Fibroblast of the conjunctiva (primary cell): ENCODE measurements around the gene LSAMP.
"Not testable (repeated sequence)": the region's sequence is repeated elsewhere in the genome, so short reads cannot be mapped to it uniquely, and the experiment has no call there.

Source experiments
- DNase-seq: peaks from one replicate; pipeline ENCODE4 v3.0.0-alpha.2; 2010; ENCODE audit warnings: low read depth

Gene LSAMP

DNA sequence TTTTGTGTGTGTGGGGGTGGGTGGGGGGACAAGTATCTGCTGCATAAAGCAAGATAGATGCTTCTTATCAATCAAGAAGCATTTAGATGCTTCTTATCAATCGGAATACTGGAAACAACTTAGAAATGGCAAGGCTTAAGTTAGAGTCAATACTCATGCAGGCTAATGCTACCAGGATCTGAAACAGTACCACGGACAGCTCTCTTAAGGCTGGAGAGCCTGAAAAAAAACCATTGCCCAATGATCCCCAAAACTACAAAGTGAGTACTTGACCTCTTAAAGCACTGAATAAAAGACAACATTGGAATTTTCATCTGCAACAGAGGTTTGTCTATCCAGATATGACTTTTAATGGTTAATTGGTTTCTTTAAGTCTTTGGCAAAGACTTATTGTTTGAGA is 559.7 kb downstream of the LSAMP start:
- DNase-seq: no peak

DNA sequence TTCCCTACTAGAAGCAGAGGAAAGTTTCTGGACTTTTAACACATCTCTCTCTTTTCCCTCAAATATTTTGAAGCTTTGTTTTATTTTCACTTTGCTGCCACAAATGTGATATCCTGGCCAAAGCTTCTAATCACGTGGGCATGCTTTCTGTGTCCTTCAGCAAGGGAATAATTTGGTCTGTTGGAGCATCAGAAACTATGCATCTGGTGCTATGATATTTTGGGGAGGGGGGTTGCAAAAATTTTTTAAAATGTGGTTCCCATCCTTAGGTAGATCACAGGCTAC is 567.7 kb downstream of the LSAMP start:
- DNase-seq: no peak

DNA sequence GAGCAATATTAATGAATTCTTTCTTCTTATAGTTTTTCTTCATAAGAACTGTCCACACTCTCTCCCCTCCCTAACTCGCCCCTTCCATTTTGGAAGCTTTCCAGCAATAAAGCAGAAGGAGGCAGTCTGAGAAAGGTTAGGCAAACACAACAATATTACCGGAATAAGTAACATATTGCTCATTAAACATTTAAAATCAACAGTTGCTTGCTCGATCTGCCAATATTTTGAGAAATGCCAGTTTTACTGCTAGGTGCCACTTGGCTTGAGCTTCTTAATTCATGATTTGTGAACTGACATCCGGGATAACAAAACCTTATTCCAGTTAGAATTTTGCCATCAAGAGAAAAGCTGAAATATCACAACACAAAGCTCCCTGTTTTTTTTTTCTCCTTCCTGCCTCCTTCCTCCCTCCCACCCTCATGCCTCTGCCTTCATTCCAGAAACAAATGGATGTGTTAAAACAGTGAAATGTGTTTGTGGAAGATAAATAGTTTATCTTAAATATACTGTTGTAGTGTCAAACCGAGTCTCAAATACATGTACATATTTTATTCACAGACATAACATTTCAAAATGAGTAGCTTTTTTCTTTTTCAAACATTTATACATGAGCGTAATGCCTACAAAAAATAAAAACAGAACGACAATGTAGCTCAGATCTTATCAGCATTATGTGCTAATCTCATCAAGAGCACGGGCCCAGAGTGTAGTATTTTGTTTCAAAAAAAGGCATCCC is 568.2 kb downstream of the LSAMP start:
- no peak for DNase-seq

DNA sequence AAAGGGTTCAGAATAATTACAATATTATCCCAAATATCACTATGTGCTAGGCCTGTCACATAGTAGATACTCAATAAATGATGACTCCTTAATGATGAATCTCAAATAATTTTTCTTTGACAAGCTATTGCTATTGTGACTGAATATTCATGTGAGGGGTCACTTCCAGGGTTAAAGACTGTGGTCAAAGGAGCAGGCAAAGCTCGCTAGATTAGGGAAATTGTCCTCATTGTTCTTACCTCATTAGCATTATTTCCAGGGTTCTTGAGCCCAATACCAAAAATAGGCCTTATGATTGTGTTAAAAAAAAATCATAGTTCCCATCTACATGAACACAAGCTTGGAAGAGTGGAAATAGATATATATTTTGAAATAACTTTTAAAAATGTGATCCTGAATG is 569.8 kb downstream of the LSAMP start:
- DNase-seq: no peak

DNA sequence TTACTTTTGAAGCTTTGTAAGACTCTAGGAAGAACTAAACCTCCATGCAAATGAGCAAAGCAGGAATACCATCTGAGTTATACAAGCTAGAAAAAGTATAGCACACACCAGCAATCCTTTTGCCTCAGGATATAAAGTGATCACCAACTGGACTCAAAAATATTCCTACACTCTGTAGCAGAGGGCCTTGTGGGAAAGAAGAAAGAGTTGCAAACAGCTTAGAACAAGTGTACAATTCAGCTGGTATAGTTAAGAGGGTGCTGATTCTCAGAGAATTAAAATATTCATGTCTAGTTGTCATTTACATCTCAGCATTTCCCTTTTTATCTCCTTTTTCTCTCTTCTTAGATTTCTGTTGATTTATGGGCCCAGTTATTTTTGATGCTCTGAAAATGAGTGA is 573.6 kb downstream of the LSAMP start:
- no peak for DNase-seq

DNA sequence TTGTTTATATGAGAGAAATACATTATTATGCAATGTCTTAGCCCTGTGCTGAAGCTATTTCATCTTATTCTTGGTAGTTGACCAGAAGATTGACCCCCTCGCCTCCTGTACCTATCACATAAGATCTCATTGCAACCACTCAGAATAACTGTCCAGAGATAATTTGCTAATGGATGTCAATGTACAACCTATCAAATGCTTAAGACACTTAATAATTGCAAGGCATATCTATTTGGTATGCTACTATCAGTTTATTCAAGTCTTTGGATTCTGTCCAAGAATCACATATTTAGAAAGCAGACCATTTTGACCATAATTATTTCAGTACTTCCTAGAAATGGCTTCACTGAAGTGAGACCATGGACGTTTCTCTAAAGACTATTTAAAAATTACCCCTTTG is 580.4 kb downstream of the LSAMP start:
- DNase-seq: no peak

DNA sequence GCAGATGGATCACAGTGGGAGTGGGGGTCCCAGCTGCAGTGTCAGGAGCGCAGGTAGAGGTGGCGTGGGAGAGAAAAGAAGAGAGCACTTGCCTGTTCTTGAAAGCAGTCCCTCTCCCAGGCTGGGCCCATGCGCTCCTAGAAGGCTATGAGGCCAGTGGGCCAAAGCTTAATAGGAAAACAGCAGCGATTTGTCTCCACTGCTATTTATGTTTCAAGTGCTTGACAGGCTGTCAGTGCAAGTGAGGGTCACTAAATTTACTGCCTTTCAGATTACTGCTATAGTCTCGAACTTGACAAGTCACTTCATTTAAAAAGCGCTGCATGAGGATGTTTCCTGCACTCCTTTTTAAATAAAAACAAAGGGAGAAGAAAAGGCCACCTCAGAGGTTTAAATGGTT is 582.4 kb downstream of the LSAMP start:
- no peak for DNase-seq

DNA sequence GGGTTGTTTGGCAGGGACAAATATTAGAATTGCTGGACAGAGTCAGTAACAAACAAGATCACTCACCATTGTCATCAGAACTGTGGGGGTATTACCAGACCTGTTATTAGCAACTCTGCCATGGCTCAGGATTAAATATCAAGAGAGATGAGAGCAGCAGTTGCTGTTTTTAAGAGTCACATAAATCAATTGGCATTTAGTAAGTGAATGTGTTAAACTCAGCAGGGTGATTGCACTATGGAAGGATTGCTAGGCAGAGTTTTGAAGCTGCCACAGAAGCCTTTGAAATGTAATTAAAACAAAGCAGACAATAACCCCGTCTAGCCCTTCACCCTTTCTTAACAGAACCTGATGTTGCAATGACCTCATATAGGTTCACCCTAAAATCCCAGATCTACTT is 583.2 kb downstream of the LSAMP start:
- DNase-seq: no peak

DNA sequence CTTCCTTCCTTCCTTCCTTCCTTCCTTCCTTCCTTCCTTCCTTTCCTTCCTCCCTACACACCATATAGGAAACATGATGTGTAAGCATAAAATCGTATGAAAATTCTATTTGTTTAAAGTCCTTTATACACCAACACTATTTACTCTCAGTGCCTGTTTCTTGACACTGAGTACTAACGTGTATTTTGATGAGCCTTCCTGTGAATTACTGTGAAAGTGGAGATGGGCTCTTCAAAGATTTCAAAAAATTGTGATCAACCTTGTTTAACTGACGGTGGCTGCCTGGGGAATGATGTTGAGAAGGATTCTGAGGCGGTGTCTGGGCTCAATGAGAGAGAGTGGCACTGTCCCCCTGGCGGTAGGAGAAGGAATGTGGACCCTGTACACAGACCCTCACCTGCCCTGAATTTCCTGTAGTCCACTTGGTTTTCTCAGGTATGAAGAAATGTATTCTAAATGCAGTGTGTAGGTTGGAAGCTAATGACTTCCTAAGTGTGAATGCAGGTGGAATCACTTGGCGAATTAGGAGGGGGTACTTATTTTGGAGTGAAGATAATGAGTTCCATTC is 584.0 kb downstream of the LSAMP start:
- DNase-seq: no peak

DNA sequence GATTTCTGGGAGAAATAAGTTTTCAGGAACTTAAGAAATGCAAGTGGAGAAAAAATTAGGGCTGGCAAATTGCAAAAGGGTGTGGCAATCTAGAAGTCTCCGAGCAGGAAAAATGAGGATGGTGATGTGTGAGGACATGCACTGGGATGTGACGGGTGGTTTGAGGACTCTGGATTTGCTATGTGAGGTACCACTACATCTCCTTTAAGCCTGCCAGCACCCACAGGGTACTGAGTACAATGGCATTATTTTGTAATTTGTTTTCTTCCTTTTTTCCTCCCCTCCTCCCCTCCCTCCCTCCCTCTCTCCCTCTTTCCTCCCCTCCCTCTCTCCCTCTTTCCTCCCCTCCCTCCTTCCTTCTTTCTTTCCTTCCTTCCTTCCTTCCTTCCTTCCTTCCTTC is 584.5 kb downstream of the LSAMP start:
- DNase-seq: no peak

DNA sequence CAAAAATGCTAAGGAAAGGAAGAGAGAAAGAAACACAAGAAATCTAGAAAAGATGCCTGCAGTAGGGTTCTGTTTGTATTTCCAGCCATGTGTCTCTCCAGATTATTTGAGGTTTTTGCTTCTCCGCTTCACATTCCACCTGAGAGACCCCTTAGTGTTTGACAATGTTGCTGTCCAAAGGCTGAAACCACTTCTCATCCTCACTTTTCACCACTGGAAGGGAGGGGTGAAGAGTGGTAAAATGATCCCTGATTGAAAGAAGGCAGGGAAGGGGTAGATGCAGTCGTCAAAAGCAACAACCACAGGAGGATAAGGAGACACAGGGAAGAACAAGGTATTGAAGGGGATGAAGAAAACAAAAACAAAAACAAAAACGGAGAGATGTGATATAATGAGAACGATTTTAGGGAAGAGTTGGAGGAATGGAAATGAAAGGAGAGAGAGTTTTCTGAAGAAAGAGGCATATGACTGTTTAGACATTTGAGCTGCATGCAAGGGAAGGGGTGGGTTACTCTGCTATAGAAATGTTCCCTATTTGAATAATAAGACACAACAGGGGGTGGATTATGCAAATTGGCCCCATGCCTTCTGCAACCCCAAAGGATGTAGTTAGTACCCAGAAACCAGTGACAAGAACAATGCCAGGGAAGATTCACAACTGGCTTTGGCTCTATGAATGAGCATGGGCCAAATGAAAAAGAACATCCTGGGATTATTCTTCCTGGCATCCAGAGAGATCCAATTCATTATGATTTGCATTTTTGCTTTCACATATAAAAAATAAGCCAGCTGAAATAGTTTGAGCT is 586.1 kb downstream of the LSAMP start:
- no peak for DNase-seq

DNA sequence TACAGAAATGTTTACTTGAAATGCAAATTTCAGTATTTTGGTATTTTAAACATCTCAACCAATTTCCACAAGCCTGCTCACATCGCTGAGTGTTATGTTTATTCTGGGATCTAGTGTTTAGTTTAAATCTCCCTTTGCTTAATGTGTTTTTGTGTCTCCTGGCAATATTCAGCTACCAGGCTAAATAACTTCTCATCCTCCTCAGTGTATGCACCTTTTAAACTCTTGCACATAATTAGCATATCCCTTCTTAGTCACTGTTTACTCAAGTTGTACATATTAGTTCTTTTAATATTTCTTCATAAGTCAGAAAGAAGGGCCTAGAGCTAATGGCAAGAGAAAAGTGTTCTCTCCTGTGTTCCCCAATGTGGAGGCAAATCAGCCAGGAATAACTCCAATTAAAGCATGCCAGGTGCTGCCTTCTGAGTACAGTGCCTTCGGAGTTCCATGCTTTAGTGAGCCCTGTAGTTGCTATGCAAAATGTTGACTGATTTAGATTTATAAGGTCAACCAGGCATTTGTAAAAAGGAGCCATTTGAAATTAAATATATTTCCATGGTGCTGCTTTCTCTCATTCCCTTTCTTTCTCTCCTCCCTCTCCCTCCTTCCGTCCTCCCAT is 587.7 kb downstream of the LSAMP start:
- no peak for DNase-seq

DNA sequence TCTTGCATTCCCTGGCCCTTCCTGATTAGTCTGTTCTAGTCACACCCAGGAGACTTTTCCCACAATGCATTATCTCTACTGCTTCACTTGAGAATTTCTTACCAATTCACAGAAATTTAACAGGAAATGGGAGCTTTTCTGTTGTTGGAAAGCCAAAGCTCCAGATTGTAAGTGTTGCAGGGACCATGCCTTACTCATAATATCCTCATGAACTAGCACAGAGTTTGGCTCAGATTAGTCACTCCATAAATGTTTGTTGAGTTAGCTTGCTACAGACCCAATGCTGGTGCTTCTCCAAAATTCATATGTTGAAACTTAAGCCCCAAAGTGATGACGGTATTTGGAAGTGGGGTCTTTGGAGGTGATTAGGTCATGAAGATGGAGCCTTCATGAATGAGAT is 589.4 kb downstream of the LSAMP start:
- DNase-seq: no peak

DNA sequence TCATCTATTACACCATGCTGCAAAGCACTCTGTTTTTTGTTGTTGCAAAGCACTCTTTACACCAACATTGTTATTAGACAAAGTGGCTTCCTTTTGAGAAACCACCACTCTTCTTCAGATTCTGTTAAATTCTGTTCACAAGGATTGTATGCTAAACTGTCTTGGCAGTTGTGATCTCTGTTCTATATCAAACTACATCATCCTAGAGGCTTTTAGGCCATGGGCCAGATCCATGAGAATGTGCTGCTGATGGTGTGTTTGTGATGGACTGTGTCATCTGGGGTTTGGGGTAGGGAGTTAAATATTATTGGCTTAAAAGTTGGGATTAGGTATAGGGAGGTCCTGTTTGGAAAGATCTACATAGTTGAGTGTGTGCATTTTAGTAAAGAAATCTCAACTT is 592.2 kb downstream of the LSAMP start:
- DNase-seq: no peak

DNA sequence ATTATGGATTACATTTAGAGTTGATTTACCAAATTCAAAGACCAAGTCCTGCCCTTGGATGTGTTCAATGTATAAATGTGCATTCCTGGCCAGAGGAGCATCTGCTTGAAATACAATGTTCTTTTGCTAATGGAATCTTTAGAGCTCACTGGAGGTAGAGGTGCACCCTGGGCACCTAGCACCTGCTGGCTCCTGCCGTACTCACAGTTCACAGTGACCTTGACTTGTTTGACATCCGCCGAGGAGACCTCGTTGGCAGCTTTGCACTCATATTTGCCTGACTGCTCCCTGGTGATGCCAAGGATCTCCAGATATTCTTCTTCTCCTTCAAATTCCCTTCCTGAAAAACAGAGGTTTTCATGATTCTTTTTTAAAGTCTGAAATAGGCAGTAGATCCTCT is 593.0 kb downstream of the LSAMP start:
- no peak for DNase-seq

DNA sequence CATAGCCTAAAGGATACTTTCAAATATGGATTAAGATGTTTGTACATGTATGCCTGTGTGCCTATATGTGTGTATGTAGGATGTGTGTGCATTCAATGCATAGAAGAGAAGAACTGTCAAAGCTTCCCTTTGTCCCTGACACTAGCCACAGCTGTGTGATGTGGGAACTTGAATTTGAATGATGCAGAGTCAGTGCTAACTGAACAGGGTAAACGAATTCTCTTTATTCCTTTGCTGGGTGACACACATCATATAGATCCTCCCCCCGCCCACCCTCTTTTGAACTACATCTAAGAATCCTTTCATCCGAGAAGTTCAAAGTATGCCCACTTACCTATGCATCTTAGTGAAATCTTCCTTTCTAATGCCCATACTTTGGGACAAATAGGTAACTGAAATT is 593.7 kb downstream of the LSAMP start:
- no peak for DNase-seq

DNA sequence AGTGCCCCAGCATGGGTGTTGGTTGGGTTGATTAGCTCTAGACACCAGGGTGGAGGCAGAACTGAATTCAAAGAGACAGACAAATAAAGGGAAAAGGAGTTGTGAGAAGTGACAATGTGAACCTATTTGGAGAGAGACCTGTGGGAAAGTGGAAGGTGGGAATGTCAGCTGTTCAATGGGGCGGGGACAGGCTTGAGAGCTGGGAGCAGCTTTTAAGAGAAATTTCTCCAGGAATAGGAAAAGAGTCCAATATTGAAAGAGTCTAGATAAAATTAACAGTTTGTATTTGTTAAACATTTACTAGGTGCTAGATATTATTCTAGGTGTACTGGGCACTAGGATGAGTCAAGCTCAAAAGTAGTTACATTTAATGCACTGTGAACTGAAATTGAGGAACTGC is 596.6 kb downstream of the LSAMP start:
- no peak for DNase-seq

DNA sequence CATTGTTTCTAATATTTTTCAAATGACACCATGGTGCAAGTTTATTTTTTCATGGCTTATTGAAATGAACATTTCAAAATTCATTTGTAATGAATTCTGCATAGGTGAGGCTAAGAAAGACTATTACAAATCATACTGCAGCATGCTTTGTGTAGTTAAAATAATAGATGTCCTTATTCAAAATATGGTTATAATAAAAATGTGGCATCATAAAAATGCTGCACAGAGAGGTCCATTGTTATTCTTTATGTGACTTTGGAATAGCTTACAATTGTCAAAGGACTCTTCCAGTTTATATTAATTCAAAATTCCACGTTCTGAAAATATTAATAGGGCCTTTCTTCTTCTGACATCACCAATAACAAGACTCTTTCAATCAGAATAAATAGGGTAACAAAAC is 599.3 kb downstream of the LSAMP start:
- no peak for DNase-seq

DNA sequence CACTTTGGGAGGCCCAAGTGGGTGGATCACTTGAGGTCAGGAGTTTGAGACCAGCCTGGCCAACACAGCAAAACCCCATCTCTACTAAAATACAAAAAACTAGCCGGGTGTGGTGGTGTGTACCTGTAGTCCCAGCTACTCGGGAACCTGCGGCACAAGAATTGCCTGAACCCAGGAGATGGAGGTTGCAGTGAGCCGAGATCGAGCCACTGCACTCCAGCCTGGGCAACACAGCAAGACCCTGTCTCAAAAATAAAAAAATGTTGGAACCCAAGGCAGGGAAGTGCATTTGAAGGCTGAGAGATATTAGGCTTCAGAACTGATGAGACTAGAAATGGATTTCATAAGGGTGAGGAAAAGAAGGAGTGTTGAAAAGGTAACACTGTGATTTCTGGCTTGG is 600.6 kb downstream of the LSAMP start:
- DNase-seq: not testable (repeated sequence)

DNA sequence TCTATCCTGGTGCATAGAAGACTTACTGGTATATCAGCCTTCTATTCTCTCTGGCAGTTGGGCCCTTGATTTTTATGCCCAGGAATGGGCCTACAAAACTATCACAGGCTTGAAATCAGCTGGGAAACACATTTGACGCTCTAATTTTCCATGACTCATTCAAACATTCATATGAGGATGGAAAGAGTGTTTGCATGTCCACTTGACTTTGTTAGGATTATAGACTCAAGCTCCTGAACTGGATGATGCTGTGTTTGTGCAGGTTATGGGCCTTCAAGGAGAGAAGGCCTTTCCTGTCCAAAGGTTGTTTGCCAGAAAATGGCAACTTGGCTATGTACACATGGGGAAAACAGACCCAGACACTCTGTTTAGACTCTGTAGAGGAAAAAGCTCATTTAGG is 602.1 kb downstream of the LSAMP start:
- DNase-seq: no peak

DNA sequence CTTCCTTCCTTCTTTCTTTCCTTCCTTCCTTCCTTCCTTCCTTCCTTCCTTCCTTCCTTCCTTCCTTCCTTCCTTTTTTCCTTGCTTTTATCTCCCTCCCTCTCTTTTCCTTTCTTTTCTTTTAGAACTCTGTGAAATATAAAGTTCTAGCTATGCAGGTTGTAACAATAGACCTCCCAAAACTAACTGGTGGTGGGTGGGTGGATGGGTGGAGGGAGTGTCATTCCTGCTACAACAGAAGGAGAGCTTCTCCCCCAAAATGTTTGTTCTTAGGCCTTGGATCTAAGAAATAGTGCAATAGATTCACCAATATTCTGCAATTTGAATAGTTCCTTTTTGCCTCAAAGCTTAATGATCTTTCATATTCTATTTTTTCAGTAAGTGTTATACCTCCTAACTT is 606.0 kb downstream of the LSAMP start:
- DNase-seq: no peak

DNA sequence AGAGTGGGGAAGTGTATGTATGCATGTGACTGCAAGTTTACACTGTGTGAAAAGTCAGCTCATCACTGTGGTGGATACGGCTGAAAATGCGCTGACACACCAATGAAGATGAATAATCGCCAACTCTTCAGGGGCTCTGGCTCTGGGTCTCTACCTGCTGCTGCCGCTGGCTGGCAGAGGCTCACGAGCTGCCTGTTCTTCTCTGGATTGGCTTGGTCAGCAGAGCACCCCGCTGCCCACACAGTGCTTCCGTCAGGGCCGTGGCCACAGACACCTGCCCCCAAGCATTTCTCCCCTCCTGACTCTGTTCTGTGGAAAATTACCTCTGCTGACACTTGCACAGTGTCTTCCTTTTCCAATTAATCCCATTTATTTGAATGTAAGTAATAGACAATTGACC is 606.5 kb downstream of the LSAMP start:
- DNase-seq: no peak

DNA sequence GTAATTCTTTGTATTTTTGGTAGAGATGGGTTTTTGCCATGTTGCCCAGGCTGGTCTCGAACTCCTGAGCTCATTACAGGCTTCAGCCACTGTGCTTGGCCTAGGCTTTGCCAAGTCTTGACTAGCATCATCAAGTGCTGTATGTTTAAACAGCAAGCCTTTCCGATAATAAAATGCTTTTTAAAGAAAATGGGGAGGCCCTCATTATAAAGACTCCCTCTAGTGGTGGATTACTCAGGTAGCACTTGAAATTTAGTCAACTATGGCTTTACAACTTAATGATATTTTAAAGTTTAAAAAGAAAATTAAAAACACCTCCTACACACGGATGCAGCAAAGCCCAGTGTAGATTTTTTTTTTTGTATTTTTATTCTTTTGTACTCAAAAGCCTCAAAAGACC is 608.3 kb downstream of the LSAMP start:
- DNase-seq: peak; percentile 5
